NCI-H2196 treated with DMSO at 0.1 percent for 48 hours (cell line): ENCODE results near the gene WFS1.

Experiments
- DNase-seq: peaks from one replicate; lab custom pipeline; 2025; ENCODE audit not compliant: unreplicated experiment; lab: John Stamatoyannopoulos, UW

The WFS1 gene

GRCh38 chr4:6298852-6299251 lies 29.2 kb downstream of the WFS1 start:
- DNase-seq = no peak

GRCh38 chr4:6299875-6300274 lies 30.2 kb downstream of the WFS1 start:
- no peak for DNase-seq

GRCh38 chr4:6300359-6300758 lies 30.7 kb downstream of the WFS1 start:
- DNase-seq = no peak

GRCh38 chr4:6301051-6301731 lies 31.5 kb downstream of the WFS1 start:
- DNase-seq = no peak

GRCh38 chr4:6301732-6302442 lies 32.2 kb downstream of the WFS1 start:
- DNase-seq = no peak

DNA sequence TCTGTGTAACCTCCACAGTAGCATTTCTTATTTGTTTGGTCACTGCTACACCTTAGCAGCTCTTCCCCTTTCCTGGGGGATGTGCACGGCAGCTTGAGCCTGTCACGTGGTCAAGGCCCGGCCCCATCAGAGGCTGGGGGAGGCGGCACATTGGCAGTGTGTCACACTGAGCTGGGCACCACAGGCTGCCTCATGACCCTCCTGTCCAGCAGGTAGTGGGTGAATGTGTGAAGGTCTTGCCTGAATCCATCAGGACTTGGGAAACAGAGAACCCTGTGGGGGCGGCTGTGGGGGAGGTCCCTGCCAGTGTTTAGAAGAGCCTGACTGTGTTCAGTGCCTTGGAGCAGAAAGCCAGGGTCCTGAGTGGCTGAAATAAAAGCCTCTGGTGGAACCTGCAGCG lies 33.2 kb downstream of the WFS1 start:
- DNase-seq = no peak

GRCh38 chr4:6303943-6304342 lies 34.3 kb downstream of the WFS1 start:
- no peak for DNase-seq

DNA sequence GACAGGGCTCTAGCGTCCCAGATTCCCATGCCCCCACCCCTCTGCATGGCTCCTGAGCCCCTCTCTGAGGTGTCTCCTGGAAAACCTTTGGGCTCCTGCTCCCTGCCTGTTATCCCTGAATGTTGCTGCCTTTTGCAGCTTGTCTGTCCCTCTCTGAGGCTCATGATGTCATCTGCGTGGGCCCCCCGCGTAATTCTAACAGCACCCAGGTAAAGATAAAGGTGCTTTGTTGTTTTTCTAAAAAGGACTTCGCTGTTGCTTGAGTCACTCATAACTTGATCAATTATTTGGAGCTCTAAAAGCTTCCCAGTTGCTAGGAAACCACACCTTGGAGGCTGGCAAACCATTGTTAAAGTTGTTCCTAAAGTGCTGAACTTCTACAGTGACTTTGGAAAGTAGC lies 36.6 kb downstream of the WFS1 start:
- DNase-seq = no peak

- no peak for DNase-seq
Measured at GRCh38 chr4:6307230-6307629, 37.6 kb downstream of the WFS1 start.

DNA sequence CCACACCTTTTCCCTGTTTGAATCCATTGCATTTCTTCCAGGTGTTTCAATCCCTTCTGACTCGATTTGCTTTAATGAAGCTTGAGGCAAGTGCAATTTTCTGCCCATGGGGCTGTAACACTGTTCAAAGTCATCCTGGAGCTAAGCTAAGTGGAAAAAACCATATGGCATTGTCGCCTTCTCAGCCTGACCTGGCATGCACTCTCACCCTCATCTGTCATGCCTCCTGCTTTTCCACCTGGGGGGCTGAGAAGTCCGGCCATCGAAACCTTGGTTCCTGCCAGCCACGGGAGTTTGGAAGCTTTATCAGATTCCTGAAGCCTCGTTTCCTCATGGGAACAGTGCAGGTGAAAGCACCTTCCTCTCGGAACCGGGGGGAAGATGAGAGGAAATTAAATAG lies 38.2 kb downstream of the WFS1 start:
- no peak for DNase-seq

DNA sequence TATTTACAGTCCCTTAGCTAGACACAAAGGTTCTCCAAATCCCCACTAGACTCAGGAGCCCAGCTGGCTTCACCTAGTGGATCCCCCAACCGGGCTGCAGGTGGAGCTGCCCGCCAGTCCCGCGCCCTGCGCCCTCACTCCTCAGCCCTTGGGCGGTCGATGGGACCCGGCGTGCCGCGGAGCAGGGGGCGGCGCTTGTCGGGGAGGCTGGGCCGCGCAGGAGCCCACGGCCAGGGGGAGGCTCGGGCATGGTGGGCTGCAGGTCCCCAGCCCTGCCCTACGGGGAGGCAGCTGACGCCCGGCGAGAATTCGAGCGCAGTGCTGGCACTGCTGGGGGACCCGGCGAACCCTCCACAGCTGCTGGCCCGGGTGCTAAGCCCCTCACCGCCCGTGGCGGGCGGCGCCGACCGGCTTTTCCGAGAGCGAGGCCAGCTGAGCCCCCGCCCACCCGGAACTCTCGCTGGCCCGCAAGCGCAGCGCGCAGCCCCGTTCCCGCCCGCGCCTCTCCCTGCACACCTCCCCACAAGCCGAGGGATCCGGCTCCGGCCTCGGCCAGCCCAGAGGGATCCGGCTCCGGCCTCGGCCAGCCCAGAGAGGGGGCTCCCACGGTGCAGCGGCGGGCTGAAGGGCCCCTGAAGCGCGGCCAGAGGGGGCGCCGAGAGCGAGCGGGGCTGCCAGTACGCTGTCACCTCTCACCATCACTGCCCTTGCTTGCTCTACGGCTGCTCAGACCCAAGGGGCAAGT lies 39.4 kb downstream of the WFS1 start:
- DNase-seq = no peak

DNA sequence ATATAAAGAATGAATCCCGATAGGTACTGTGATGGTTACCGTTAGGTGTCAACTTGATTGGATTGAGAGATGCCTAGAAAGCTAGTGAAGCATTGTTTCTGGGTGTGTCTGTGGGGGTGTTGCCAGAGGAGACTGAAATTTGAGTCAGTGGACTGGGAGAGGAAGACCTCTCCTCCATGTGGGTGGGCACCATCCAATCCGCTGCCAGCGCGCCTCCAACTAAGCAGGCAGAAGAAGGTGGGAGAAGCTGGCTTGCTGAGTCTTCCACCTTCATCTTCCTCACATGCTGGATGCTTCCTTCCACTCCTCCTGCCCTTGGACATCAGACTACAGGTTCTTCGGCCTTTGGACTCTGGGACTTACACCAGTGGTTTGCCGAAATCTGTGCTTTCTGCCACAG lies 40.1 kb downstream of the WFS1 start:
- no peak for DNase-seq

DNA sequence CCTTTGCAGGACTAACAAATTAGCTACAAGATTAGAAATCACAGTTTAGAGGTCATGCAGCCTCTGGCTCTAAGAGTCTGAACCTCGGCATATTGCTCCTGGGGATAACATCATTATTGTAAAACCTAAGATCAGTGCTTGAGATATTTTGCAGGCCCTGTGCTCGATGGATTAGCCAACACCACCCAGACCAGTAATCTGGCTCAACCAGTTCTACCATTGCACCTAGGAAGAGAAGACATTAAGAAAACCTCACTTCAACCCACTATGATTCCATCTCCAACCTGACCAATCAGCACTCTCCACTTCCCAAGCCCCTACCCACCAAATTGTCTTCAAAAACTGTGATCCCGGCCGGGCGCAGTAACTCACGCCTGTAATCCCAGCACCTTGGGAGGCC lies 43.6 kb downstream of the WFS1 start:
- DNase-seq = no peak

- no peak for DNase-seq
Measured at GRCh38 chr4:6316461-6317003, 46.9 kb downstream of the WFS1 start.

GRCh38 chr4:6318206-6318605 lies 48.6 kb downstream of the WFS1 start:
- DNase-seq = no peak

- DNase-seq = no peak
Measured at GRCh38 chr4:6319530-6320150, 50.0 kb downstream of the WFS1 start.

DNA sequence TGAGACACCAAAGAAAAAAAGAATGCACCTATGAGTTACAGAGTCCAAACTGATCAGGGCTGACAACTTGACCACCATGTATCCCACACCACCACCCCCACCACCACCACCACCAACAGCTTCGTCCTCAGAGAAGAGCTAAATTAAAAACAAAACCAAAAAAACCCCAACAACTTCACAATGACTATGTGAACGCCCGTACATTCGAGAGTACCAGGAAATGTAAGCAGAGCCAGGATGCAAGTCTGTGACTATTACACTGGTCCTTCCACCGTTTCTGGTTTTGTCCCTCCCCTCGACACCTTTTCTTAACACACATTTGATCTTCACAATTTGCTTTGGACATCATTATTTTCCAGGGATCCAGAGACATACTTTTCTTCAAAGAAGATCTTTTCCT lies 51.0 kb downstream of the WFS1 start:
- no peak for DNase-seq

GRCh38 chr4:6321361-6321760 lies 51.7 kb downstream of the WFS1 start:
- DNase-seq = no peak

- no peak for DNase-seq
Measured at GRCh38 chr4:6322067-6322760, 52.6 kb downstream of the WFS1 start.

DNA sequence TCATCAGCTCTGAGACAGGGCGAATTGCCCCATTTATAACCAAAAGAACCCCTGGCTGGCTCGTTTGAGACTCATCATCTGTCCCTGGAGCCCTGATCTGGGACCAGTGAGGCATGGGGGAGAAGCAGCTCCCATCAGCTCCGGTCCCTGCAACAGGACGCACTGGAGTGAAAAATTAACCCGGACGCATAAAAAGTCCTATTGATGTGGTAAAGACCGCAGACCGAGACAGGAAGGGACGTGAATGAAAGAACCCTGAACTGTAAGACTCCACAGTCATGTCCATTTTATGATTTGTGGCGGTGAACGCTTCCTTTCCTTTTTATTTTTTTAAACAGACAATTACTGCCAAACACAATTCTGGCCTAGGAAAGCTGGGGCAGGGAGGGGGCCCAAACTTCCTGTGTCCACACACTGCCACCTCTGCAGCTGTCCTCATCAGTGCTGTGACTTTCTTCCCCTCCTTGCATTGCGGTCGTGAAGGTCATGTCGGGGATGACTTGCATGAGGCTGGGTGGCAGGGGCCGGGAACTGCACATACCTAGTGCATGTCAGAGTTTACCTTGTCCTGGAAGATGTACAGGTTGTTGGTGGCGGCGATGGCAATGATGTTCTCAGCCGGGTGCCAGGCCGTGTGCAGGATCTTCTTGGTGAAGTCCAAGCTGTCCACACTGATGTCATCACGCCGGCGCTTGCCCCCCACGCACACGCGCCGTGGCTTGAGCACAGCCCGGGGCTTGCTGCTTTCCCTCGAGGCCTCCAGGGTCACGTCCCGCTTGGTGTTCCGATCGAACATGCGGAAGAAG lies 53.3 kb downstream of the WFS1 start:
- DNase-seq = no peak
